ENCODE data around the gene CT47B1.
"Not testable (repeated sequence)": the region's sequence is repeated elsewhere in the genome, so short reads cannot be mapped to it uniquely, and the experiment has no call there.

The CT47B1 gene

GRCh38 chrX:120875766-120876165 is at the start of gene CT47B1:
CT47B1 (minus strand) TSS chrX:120875866; CDS start chrX:120875670, 196 bp downstream.
- not testable (repeated sequence) for H3K27ac ChIP-seq, H3K4me3 ChIP-seq

GRCh38 chrX:120874678-120875557 is 748 bp downstream of the CT47B1 start:
- H3K27ac ChIP-seq: no peak overlapping the region

GRCh38 chrX:120857240-120857639 is 18.4 kb downstream of the CT47B1 start:
- no peak overlapping the region for H3K27ac ChIP-seq
- H3K4me3 ChIP-seq: no peak overlapping the region

More at GRCh38 chrX:120874678-120875557, 748 bp downstream of the CT47B1 start:
- H3K4me3 ChIP-seq: no peak overlapping the region

- Histone ChIP-seq H3K27ac (no peak overlapping the region), H3K4me3 (no peak overlapping the region)
Observed at GRCh38 chrX:120840827-120841226, 34.8 kb downstream of the CT47B1 start.

- H3K4me3 ChIP-seq: no peak overlapping the region
- H3K27ac ChIP-seq: no peak overlapping the region
Observed at GRCh38 chrX:120839491-120839890, 36.2 kb downstream of the CT47B1 start.

GRCh38 chrX:120827213-120827612 is 48.5 kb downstream of the CT47B1 start:
- not testable (repeated sequence) for H3K27ac ChIP-seq, H3K4me3 ChIP-seq

- H3K27ac ChIP-seq: no peak overlapping the region
- no peak overlapping the region for H3K4me3 ChIP-seq
Observed at GRCh38 chrX:120825146-120825545, 50.5 kb downstream of the CT47B1 start.

- no peak overlapping the region for H3K27ac ChIP-seq
- H3K4me3 ChIP-seq: no peak overlapping the region
Observed at GRCh38 chrX:120824021-120824420, 51.6 kb downstream of the CT47B1 start.

- Histone ChIP-seq H3K4me3 (no peak overlapping the region), H3K27ac (no peak overlapping the region)
Observed at GRCh38 chrX:120823556-120823955, 52.1 kb downstream of the CT47B1 start.

All from skin epidermis (tissue), 12 donors.